Hair follicle dermal papilla cell (primary cell): ENCODE measurements around the gene KIF16B. TPM values are rescaled to one million over a fixed set of nuclear protein-coding genes. Genes with fewer than 3 reads are reported as not detected.

Experiments used
- total RNA-seq: library from RNA; depleted of rRNA; stranded (reverse); fragments of >200 nt; gene quantifications from 2 replicates; pipeline ENCODE4 v1.2.3, GENCODE V29; 2012

The KIF16B gene, protein sequence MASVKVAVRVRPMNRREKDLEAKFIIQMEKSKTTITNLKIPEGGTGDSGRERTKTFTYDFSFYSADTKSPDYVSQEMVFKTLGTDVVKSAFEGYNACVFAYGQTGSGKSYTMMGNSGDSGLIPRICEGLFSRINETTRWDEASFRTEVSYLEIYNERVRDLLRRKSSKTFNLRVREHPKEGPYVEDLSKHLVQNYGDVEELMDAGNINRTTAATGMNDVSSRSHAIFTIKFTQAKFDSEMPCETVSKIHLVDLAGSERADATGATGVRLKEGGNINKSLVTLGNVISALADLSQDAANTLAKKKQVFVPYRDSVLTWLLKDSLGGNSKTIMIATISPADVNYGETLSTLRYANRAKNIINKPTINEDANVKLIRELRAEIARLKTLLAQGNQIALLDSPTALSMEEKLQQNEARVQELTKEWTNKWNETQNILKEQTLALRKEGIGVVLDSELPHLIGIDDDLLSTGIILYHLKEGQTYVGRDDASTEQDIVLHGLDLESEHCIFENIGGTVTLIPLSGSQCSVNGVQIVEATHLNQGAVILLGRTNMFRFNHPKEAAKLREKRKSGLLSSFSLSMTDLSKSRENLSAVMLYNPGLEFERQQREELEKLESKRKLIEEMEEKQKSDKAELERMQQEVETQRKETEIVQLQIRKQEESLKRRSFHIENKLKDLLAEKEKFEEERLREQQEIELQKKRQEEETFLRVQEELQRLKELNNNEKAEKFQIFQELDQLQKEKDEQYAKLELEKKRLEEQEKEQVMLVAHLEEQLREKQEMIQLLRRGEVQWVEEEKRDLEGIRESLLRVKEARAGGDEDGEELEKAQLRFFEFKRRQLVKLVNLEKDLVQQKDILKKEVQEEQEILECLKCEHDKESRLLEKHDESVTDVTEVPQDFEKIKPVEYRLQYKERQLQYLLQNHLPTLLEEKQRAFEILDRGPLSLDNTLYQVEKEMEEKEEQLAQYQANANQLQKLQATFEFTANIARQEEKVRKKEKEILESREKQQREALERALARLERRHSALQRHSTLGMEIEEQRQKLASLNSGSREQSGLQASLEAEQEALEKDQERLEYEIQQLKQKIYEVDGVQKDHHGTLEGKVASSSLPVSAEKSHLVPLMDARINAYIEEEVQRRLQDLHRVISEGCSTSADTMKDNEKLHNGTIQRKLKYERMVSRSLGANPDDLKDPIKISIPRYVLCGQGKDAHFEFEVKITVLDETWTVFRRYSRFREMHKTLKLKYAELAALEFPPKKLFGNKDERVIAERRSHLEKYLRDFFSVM (N-terminal part only)
- total RNA-seq = 10.8 and 14.0 TPM in 2 replicates

DNA sequence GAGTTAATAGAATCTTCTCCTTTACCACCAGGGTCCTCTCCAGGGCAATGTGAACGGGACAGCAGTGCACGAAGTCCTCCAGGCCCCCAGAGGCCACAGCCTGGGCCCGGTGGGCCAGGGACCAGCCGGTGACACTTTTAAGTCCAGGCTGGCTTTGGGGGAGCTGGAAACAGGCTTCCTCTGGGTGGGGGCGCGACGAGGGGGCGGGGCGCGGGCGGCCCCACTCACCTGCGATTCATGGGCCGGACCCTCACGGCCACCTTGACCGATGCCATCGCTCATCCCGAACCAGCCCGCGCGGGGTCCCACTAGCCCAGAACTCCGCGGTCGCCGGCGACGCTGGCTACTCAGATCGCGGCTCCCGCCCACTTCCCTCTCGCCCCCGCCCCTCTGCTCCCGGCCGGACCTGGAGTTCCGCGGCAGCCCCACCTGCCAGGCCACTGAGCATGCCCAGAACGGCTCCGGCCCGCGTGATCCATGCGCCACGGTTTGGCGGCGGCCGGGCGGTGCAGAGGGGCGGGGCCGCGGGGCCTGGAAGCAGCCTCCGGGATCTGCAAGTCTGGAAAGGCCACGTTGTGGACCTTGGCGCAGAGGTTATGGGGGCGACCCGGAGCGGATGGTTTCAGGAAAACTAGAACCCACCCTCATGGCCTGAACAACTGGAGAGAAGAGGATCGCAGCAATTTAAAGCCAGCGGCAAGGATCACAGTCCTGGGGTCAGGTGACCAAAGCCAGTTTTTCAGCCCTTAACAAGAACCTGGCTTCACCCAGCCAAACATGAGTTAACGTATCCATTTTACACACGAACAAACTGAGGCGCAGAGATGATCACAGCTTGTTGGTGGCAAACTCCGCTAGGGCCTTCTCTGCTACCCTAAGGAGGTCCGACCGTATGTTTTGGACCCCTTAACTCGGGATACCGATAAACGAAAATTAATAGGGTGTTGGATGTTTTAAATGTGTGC, at the start of gene KIF16B:
Gene KIF16B (minus strand): TSS at position 448 of the 965 bp plus-strand sequence. CDS start 173 bp downstream, at position 275.

Other genes starting within 250 kb of the KIF16B start
- gene SNRPB2, start 156.6 kb upstream of the KIF16B start, total RNA-seq = 26.6 and 37.4 TPM in 2 replicates
- gene OTOR, start 174.9 kb upstream of the KIF16B start, total RNA-seq = not detected in 2 replicates